NB4 (cell line): ENCODE results near the gene C1orf21.
"Not testable (repeated sequence)": the region's sequence is repeated elsewhere in the genome, so short reads cannot be mapped to it uniquely, and the experiment has no call there.

Source experiments
- TF ChIP-seq, protein P1 (sequence below): IDR thresholded peaks from one replicate; pipeline ENCODE4 v1.5.1; 2012; ENCODE audit warnings: low read depth, low read length
- TF ChIP-seq, protein P2 (sequence below): IDR thresholded peaks from 2 replicates; pipeline ENCODE4 v1.6.1; 2011; ENCODE audit warnings: low read depth, low read length

DNA sequence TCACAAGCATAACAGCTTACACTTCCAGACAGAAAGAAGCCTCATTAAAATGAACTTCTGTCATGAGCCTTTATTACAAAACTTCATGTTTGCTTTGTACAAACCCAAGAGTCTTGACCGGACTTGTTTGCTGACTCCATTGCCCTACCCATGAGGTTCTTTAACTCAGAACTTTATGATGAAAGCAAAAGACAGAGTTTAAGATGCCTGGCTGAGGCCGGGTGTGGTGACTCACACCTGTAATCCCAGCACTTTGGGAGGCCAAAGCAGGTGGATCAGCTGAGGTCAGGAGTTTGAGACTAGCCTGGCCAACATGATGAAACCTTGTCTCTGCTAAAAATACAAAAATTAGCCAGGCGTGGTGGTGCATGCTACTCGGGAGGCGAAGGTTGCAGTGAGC, 225.4 kb downstream of the C1orf21 start:
- TF ChIP-seq, protein P1, sequence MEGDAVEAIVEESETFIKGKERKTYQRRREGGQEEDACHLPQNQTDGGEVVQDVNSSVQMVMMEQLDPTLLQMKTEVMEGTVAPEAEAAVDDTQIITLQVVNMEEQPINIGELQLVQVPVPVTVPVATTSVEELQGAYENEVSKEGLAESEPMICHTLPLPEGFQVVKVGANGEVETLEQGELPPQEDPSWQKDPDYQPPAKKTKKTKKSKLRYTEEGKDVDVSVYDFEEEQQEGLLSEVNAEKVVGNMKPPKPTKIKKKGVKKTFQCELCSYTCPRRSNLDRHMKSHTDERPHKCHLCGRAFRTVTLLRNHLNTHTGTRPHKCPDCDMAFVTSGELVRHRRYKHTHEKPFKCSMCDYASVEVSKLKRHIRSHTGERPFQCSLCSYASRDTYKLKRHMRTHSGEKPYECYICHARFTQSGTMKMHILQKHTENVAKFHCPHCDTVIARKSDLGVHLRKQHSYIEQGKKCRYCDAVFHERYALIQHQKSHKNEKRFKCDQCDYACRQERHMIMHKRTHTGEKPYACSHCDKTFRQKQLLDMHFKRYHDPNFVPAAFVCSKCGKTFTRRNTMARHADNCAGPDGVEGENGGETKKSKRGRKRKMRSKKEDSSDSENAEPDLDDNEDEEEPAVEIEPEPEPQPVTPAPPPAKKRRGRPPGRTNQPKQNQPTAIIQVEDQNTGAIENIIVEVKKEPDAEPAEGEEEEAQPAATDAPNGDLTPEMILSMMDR = not testable (repeated sequence)
- TF ChIP-seq, protein P2, sequence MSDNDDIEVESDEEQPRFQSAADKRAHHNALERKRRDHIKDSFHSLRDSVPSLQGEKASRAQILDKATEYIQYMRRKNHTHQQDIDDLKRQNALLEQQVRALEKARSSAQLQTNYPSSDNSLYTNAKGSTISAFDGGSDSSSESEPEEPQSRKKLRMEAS = not testable (repeated sequence)
